ENCODE measurements around the gene ST6GALNAC6.
"Not testable (repeated sequence)": the region's sequence is repeated elsewhere in the genome, so short reads cannot be mapped to it uniquely, and the experiment has no call there.

The ST6GALNAC6 gene

GRCh38 chr9:127852829-127853228 lies 46.6 kb downstream of the ST6GALNAC6 start:
- DNase-seq = no peak

GRCh38 chr9:127850286-127850830 lies 49.0 kb downstream of the ST6GALNAC6 start:
- no peak for DNase-seq

GRCh38 chr9:127848756-127849504 lies 50.5 kb downstream of the ST6GALNAC6 start:
- no peak for DNase-seq

- no peak for DNase-seq
Measured at GRCh38 chr9:127847833-127848755, 51.3 kb downstream of the ST6GALNAC6 start.

- no peak for DNase-seq
Measured at GRCh38 chr9:127847178-127847510, 52.3 kb downstream of the ST6GALNAC6 start.

GRCh38 chr9:127846443-127847177 lies 52.8 kb downstream of the ST6GALNAC6 start:
- DNase-seq = no peak

- not testable (repeated sequence) for DNase-seq
Measured at GRCh38 chr9:127845619-127846018, 53.8 kb downstream of the ST6GALNAC6 start.

- DNase-seq = no peak
Measured at GRCh38 chr9:127844821-127845359, 54.5 kb downstream of the ST6GALNAC6 start.

GRCh38 chr9:127841087-127841835 lies 58.1 kb downstream of the ST6GALNAC6 start:
- DNase-seq = no peak

GRCh38 chr9:127838375-127839078 lies 60.9 kb downstream of the ST6GALNAC6 start:
- no peak for DNase-seq

GRCh38 chr9:127837346-127837745 lies 62.1 kb downstream of the ST6GALNAC6 start:
- no peak for DNase-seq

- DNase-seq = not testable (repeated sequence)
Measured at GRCh38 chr9:127836561-127836960, 62.8 kb downstream of the ST6GALNAC6 start.

- DNase-seq = peak; percentile 52
Measured at GRCh38 chr9:127835991-127836516, 63.3 kb downstream of the ST6GALNAC6 start.
